Spleen (tissue), 11 donors: ENCODE measurements around the gene FBXO9. TPM values are rescaled to one million over a fixed set of nuclear protein-coding genes. Genes with fewer than 3 reads are reported as not detected.

Source experiments
- DNase-seq: peaks from one replicate; pipeline ENCODE4 v3.0.0-alpha.2; 2020
- H3K27ac ChIP-seq, 8 donors: fragments of 200-600 bp; sonication (generic) in 7 of 8; 1 replicate in 4 of 8; 2 replicates in 4 of 8; pipeline versions ENCODE4 v1.5.0 to v1.8.0; 2016 to 2021; ENCODE audit warnings: inconsistent platforms in 4 of 8, mild to moderate bottlenecking in 4 of 8, moderate library complexity in 1 of 8
- H3K27me3 ChIP-seq, 7 donors: fragments of 200-600 bp; sonication (generic) in 6 of 7; replicated peaks in 1 of 7; 1 replicate in 4 of 7; 2 replicates in 3 of 7; pipeline versions ENCODE4 v1.5.0 to v1.8.0; 2016 to 2021; ENCODE audit warnings: inconsistent platforms in 3 of 7, mild to moderate bottlenecking in 1 of 7
- H3K36me3 ChIP-seq, 6 donors: fragments of 200-600 bp; sonication (generic) in 5 of 6; 1 replicate in 4 of 6; 2 replicates in 2 of 6; pipeline versions ENCODE4 v1.5.0 to v1.8.0; 2016 to 2021; ENCODE audit warnings: inconsistent platforms in 2 of 6
- H3K4me1 ChIP-seq, 6 donors: fragments of 200-600 bp; sonication (generic) in 5 of 6; 1 replicate in 3 of 6; 2 replicates in 3 of 6; pipeline versions ENCODE4 v1.5.0 to v1.8.0; 2016 to 2021; ENCODE audit warnings: inconsistent platforms in 3 of 6
- H3K4me3 ChIP-seq, 8 donors: fragments of 200-600 bp; sonication (generic) in 7 of 8; 1 replicate in 4 of 8; 2 replicates in 4 of 8; pipeline versions ENCODE4 v1.5.0 to v1.8.0; 2016 to 2021; ENCODE audit warnings: inconsistent platforms in 4 of 8, mild to moderate bottlenecking in 4 of 8, moderate library complexity in 2 of 8
- H3K9me3 ChIP-seq, 8 donors: fragments of 200-600 bp; sonication (generic) in 7 of 8; 1 replicate in 4 of 8; 2 replicates in 4 of 8; pipeline versions ENCODE4 v1.5.0 to v1.8.0; 2016 to 2021; ENCODE audit warnings: inconsistent platforms in 4 of 8
- POLR2A ChIP-seq, 3 donors: fragments of 450-650 bp; IDR thresholded peaks; one replicate each; pipeline ENCODE4 v1.5.1; 2017; ENCODE audit warnings: antibody characterized with exemption in 3 of 3, mild to moderate bottlenecking in 1 of 3
- POLR2AphosphoS5 ChIP-seq, 3 donors: sonication (generic); formaldehyde crosslinking; IDR thresholded peaks; one replicate each; pipeline ENCODE4 v1.5.1; 2017; ENCODE audit warnings: antibody characterized with exemption in 3 of 3
- WGBS, 5 donors: extraction: QIAGEN DNeasy Blood & Tissue Kit in 3 of 5; methylation state at CpG; one replicate each; pipeline versions ENCODE4 v1.1.5 to v1.1.7; 2013 to 2018; 5-methylcytosine and 5-hydroxymethylcytosine counted together
- intact Hi-C: fragments of 100-400 bp; cut with DNase I; formaldehyde crosslinking; loops from one replicate; pipeline ENCODE4 v1.15.0; 2023; ENCODE audit warnings: low total_unique reads
- polyA plus RNA-seq, 3 donors: library from polyadenylated mRNA; stranded (reverse); fragments of 200-250 nt; gene quantifications; one replicate each; pipeline ENCODE4 v1.2.1, GENCODE V29; 2013
- total RNA-seq, 7 donors: library from RNA; depleted of rRNA in 3 of 7; stranded (reverse); fragments of >200 nt in 3 of 7; fragmentation: NEBNext Ultra II Directional in 4 of 7; extraction: Animal tissue kit (Norgen Biotek cat#: 25700) in 4 of 7; gene quantifications; one replicate each; pipeline versions ENCODE4 v1.1.0 to v1.2.1, GENCODE V29; 2016 to 2021
- TF ChIP-seq, protein P1 (sequence below), 11 experiments: fragments of 200-600 bp in 7 of 11; fragments of 450-650 bp in 4 of 11; sonication (generic) in 4 of 11; IDR thresholded peaks in 8 of 11; conservative IDR thresholded peaks in 3 of 11; 1 replicate in 7 of 11; 2 replicates in 4 of 11; pipeline versions ENCODE4 v1.4.0 to v1.8.0; 2016 to 2021; ENCODE audit warnings: antibody characterized with exemption in 11 of 11, inconsistent platforms in 4 of 11, mild to moderate bottlenecking in 1 of 11
- donor health status: healthy with polysubstance abuse.
- donor health status: DM: no; HTN: no; CAD: no; lungs with moderate emphysema.
- donor health status: DM: no; HTN: no; CAD: no.
- donor health status: Bipolar disorder and iron deficiency.
- donor health status: healthy.
- donor health status: DM: no; HTN: no; CAD: no.
- donor health status: DM: yes; HTN: yes; CAD: no.

Gene FBXO9
- total and polyA plus RNA-seq, 10 donors: 21.4 to 115 (median 69.5) TPM

GRCh38 chr6:53128842-53129241 is 63.6 kb downstream of the FBXO9 start:
- intact Hi-C loops: no loop called here
- WGBS, 5 donors: 76 to 92% (median 84%) methylated on average over 5 of the region's 5 CpGs
- Histone ChIP-seq H3K4me1 (no peaks in the 10 kb centered on the region), H3K27ac (no peak overlapping the region), H3K9me3 (no peaks in the 10 kb centered on the region), H3K4me3 (no peak overlapping the region), H3K27me3 (peaks cover 0 to 6% (median 0%) of the 10 kb centered on the region in 7 donors), H3K36me3 (no peaks in the 10 kb centered on the region)
- DNase-seq: no peak
- TF ChIP-seq, protein P1, sequence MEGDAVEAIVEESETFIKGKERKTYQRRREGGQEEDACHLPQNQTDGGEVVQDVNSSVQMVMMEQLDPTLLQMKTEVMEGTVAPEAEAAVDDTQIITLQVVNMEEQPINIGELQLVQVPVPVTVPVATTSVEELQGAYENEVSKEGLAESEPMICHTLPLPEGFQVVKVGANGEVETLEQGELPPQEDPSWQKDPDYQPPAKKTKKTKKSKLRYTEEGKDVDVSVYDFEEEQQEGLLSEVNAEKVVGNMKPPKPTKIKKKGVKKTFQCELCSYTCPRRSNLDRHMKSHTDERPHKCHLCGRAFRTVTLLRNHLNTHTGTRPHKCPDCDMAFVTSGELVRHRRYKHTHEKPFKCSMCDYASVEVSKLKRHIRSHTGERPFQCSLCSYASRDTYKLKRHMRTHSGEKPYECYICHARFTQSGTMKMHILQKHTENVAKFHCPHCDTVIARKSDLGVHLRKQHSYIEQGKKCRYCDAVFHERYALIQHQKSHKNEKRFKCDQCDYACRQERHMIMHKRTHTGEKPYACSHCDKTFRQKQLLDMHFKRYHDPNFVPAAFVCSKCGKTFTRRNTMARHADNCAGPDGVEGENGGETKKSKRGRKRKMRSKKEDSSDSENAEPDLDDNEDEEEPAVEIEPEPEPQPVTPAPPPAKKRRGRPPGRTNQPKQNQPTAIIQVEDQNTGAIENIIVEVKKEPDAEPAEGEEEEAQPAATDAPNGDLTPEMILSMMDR (IDR thresholded peaks at IDR 0.05 in 8 of 11, conservative IDR thresholded peaks at IDR 0.05 in 3 of 11): no peak
- TF ChIP-seq POLR2AphosphoS5 (IDR thresholded peaks at IDR 0.05) (no peak), POLR2A (IDR thresholded peaks at IDR 0.05) (no peak)

DNA sequence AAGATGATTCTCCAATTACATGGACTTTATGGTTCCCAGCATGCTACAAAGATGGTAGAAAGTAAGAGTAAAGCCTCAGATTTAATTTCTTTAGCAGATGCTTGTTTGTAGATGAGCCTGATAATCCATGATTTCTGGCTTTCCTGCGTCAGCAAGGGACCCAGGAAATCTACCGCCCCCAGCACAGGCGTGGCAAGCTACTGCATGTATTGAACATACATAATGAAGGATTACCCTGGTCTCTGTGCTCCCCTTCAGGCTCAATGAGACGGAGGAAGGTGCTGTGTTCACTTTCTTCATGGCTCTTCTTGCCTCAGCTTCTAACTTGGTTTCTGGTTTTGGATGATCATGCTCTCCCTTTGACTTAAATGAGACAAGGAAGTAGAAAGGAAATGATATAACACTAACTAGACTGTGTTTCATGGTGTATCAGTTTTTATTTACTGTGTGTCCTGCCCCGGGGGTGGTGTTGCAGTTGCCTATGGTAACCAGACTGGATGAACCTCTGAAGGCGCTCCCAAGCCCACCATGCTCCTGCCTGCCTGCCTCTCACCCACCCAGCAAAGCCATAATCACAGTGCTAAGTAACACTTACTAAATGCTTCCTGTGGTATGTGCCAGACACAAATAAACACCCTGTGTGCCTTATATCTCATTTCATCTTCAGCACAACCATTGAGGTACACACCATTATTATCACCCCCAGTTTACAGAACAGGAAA is 65.5 kb downstream of the FBXO9 start:
- Histone ChIP-seq H3K4me3 (no peak overlapping the region), H3K36me3 (no peaks in the 10 kb centered on the region), H3K27me3 (peaks cover 0 to 6% (median 0%) of the 10 kb centered on the region in 7 donors), H3K4me1 (no peaks in the 10 kb centered on the region), H3K9me3 (no peaks in the 10 kb centered on the region), H3K27ac (no peak overlapping the region)
- no peak for DNase-seq
- WGBS, 5 donors: 77 to 87% (median 80%) methylated on average over 6 of the region's 6 CpGs
- TF ChIP-seq, protein P1 (IDR thresholded peaks at IDR 0.05 in 8 of 11, conservative IDR thresholded peaks at IDR 0.05 in 3 of 11): no peak
- TF ChIP-seq POLR2A (IDR thresholded peaks at IDR 0.05) (no peak), POLR2AphosphoS5 (IDR thresholded peaks at IDR 0.05) (no peak)
- intact Hi-C loops: no loop called here

- no peak for DNase-seq
- TF ChIP-seq, protein P1 (IDR thresholded peaks at IDR 0.05 in 8 of 11, conservative IDR thresholded peaks at IDR 0.05 in 3 of 11): no peak
- no peak for TF ChIP-seq POLR2AphosphoS5 (IDR thresholded peaks at IDR 0.05)
- no peak for TF ChIP-seq POLR2A (IDR thresholded peaks at IDR 0.05)
- Histone ChIP-seq H3K27ac (no peak overlapping the region), H3K36me3 (no peaks in the 10 kb centered on the region), H3K9me3 (no peaks in the 10 kb centered on the region), H3K27me3 (no peaks in the 10 kb centered on the region), H3K4me1 (no peaks in the 10 kb centered on the region), H3K4me3 (no peak overlapping the region)
- WGBS, 5 donors: 90 to 94% (median 91%) methylated on average over 14 to 16 of the region's 16 CpGs
- intact Hi-C loops: no loop called here
These were observed 68.8 kb downstream of the FBXO9 start for GRCh38 chr6:53133961-53134360.

GRCh38 chr6:53134601-53135235 is 69.5 kb downstream of the FBXO9 start:
- Histone ChIP-seq H3K27ac (no peak overlapping the region), H3K27me3 (no peaks in the 10 kb centered on the region), H3K36me3 (no peaks in the 10 kb centered on the region), H3K4me3 (no peak overlapping the region), H3K4me1 (no peaks in the 10 kb centered on the region), H3K9me3 (no peaks in the 10 kb centered on the region)
- TF ChIP-seq POLR2AphosphoS5 (IDR thresholded peaks at IDR 0.05) (no peak), POLR2A (IDR thresholded peaks at IDR 0.05) (no peak)
- TF ChIP-seq, protein P1 (IDR thresholded peaks at IDR 0.05 in 8 of 11, conservative IDR thresholded peaks at IDR 0.05 in 3 of 11): no peak
- DNase-seq: no peak
- intact Hi-C loops: no loop called here
- 58 to 72% (median 65%) methylated on average over 8 of the region's 8 CpGs for WGBS, 5 donors
